Liver (tissue), 9 donors: ENCODE data around the gene CCDC187. TPM values are rescaled to one million over a fixed set of nuclear protein-coding genes. Genes with fewer than 3 reads are reported as not detected.

Source experiments
- DNase-seq: peaks from one replicate; pipeline ENCODE4 v3.0.0-alpha.2; 2017; ENCODE audit warnings: low spot score
- H3K27ac ChIP-seq, 2 donors: one replicate each; pipeline ENCODE4 v1.7.0; 2013; ENCODE audit warnings: inconsistent platforms in 2 of 2, low read length in 2 of 2, control low read depth in 1 of 2, low read depth in 1 of 2, mild to moderate bottlenecking in 1 of 2
- H3K27me3 ChIP-seq, 4 donors: one replicate each; pipeline versions ENCODE4 v1.6.1 to v1.7.0; 2013; ENCODE audit warnings: low read length in 3 of 4, inconsistent platforms in 1 of 4, mild to moderate bottlenecking in 1 of 4, moderate library complexity in 1 of 4; ENCODE audit not compliant: control insufficient read depth in 4 of 4, insufficient read depth in 4 of 4
- H3K36me3 ChIP-seq, 4 donors: one replicate each; pipeline versions ENCODE4 v1.6.1 to v1.7.0; 2013; ENCODE audit warnings: low read length in 3 of 4, mild to moderate bottlenecking in 3 of 4, low read depth in 1 of 4, moderate library complexity in 1 of 4; ENCODE audit not compliant: control insufficient read depth in 4 of 4, insufficient read depth in 3 of 4
- H3K4me1 ChIP-seq, 4 donors: one replicate each; pipeline versions ENCODE4 v1.6.1 to v1.7.0; 2013; ENCODE audit warnings: low read length in 3 of 4, mild to moderate bottlenecking in 3 of 4, moderate library complexity in 1 of 4; ENCODE audit not compliant: control insufficient read depth in 4 of 4, insufficient read depth in 4 of 4
- H3K4me3 ChIP-seq, 3 donors: one replicate each; pipeline versions ENCODE4 v1.6.1 to v1.7.0; 2013; ENCODE audit warnings: low read length in 3 of 3, control low read depth in 1 of 3, low read depth in 1 of 3, mild to moderate bottlenecking in 1 of 3
- H3K9ac ChIP-seq, 2 donors: one replicate each; pipeline ENCODE4 v1.7.0; 2013; ENCODE audit warnings: low read length in 2 of 2, mild to moderate bottlenecking in 2 of 2, moderate library complexity in 2 of 2, control low read depth in 1 of 2, low read depth in 1 of 2
- H3K9me3 ChIP-seq, 4 donors: one replicate each; pipeline versions ENCODE4 v1.6.1 to v1.7.0; 2013; ENCODE audit warnings: low read length in 3 of 4; ENCODE audit not compliant: control insufficient read depth in 4 of 4
- ATF3 ChIP-seq: IDR thresholded peaks from 2 replicates; pipeline ENCODE4 v1.6.1; 2016; ENCODE audit warnings: antibody characterized with exemption
- EGR1 ChIP-seq, 2 donors: IDR thresholded peaks; 2 replicates each; pipeline ENCODE4 v1.6.1; 2016 to 2018; ENCODE audit warnings: antibody characterized with exemption in 2 of 2, low read depth in 2 of 2
- FOXA1 ChIP-seq: IDR thresholded peaks from 2 replicates; pipeline ENCODE4 v1.6.1; 2016; ENCODE audit warnings: antibody characterized with exemption
- FOXA2 ChIP-seq: IDR thresholded peaks from 2 replicates; pipeline ENCODE4 v1.6.1; 2016; ENCODE audit warnings: antibody characterized with exemption
- GABPA ChIP-seq, 2 donors: IDR thresholded peaks in 1 of 2; conservative IDR thresholded peaks in 1 of 2; 2 replicates each; pipeline ENCODE4 v1.6.1; 2016; ENCODE audit warnings: antibody characterized with exemption in 2 of 2, mild to moderate bottlenecking in 1 of 2, moderate library complexity in 1 of 2
- HNF4A ChIP-seq, 2 donors: conservative IDR thresholded peaks; 2 replicates each; pipeline ENCODE4 v1.6.1; 2016; ENCODE audit warnings: antibody characterized with exemption in 2 of 2, mild to moderate bottlenecking in 2 of 2
- JUND ChIP-seq, 2 donors: IDR thresholded peaks; 2 replicates each; pipeline ENCODE4 v1.6.1; 2016; ENCODE audit warnings: antibody characterized with exemption in 2 of 2
- NR2F2 ChIP-seq: IDR thresholded peaks from 2 replicates; pipeline ENCODE4 v1.6.1; 2016; ENCODE audit warnings: antibody characterized with exemption
- RAD21 ChIP-seq, 2 donors: IDR thresholded peaks; 2 replicates each; pipeline ENCODE4 v1.6.1; 2016; ENCODE audit warnings: antibody characterized with exemption in 2 of 2, mild to moderate bottlenecking in 2 of 2
- REST ChIP-seq: IDR thresholded peaks from 2 replicates; pipeline ENCODE4 v1.6.1; 2016; ENCODE audit warnings: antibody characterized with exemption, mild to moderate bottlenecking
- RXRA ChIP-seq, 2 donors: IDR thresholded peaks; 2 replicates each; pipeline ENCODE4 v1.6.1; 2017 to 2018; ENCODE audit warnings: antibody characterized with exemption in 2 of 2, mild to moderate bottlenecking in 1 of 2
- SP1 ChIP-seq: IDR thresholded peaks from 2 replicates; pipeline ENCODE4 v1.6.1; 2018; ENCODE audit warnings: antibody characterized with exemption, mild to moderate bottlenecking
- TAF1 ChIP-seq: conservative IDR thresholded peaks from 2 replicates; pipeline ENCODE4 v1.6.1; 2016; ENCODE audit warnings: antibody characterized with exemption, mild to moderate bottlenecking
- YY1 ChIP-seq: IDR thresholded peaks from 2 replicates; pipeline ENCODE4 v1.6.1; 2016; ENCODE audit warnings: antibody characterized with exemption, mild to moderate bottlenecking
- ZBTB33 ChIP-seq: IDR thresholded peaks from 2 replicates; pipeline ENCODE4 v1.6.1; 2016; ENCODE audit warnings: antibody characterized with exemption
- WGBS: extraction: QIAGEN DNeasy Blood & Tissue Kit; methylation state at CpG from one replicate; pipeline ENCODE4 v1.1.7; 2013; 5-methylcytosine and 5-hydroxymethylcytosine counted together
- polyA plus RNA-seq, 2 donors: library from polyadenylated mRNA; stranded (reverse) in 1 of 2; unstranded in 1 of 2; fragments of 200-250 nt in 1 of 2; fragments of >200 nt in 1 of 2; fragmentation: Nextera tagmentation in 1 of 2; extraction: Ambion mirVana in 1 of 2; gene quantifications; one replicate each; pipeline versions ENCODE4 v1.2.1 to v1.2.3, GENCODE V29; 2013 to 2015
- total RNA-seq, 2 donors: library from RNA; depleted of rRNA; stranded (reverse); fragments of >200 nt; gene quantifications; one replicate each; pipeline ENCODE4 v1.2.3, GENCODE V29; 2014
- TF ChIP-seq, protein P1 (sequence below): fragments of 150-350 bp; IDR thresholded peaks from 2 replicates; pipeline ENCODE4 v1.5.1; 2017; ENCODE audit warnings: improper control_type of control experiment, low read depth, low read length; ENCODE audit not compliant: missing input control
- TF ChIP-seq, protein P2 (sequence below): IDR thresholded peaks from 2 replicates; pipeline ENCODE4 v1.6.1; 2016; ENCODE audit warnings: antibody characterized with exemption
- donor health status: healthy.
- donor health status: healthy.
- donor health status: healthy.
- donor health status: healthy.
- donor health status: healthy.

Gene CCDC187
- total and polyA plus RNA-seq, 4 donors: 0.05 TPM; not detected in 3

DNA sequence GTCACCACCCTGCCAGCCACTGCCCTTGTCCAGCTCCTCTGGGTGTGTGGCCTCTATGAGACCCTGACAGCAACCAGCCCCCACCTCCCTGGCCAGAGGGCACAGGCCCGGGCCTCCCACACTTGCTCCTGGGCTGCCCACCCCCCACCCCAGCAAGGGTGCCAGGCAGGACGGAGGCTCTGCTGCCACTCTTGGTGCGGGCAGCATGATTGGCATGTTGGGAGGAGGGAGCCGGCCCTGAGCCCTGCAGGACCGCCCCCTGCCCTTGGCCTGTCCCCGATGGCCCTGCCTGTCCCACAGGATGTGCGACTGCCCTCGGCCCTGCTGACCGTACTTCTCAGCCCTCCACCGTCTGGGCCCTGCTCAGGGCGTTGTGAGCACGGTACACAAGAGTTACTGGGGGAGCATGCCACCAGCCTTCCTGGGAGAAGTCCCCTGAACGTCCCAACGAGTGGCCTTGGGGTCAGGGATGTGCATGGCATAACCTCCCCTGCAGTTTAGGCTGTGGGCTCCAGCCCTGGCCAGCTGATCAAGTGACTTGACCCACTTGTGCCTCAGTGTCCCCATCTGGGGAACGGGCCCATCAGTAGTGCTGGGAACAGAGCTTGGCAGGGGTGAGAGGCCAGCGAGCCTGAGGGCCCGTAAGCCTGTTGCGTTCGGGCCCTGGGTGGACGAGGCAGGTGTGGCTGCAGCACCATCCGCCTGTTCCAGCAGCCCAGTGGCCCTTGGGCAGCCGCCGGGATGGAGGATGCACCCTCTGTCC, 39.4 kb upstream of the CCDC187 start:
- no peak overlapping the region for H3K27ac ChIP-seq
- WGBS: 73% methylated on average over 23 of the region's 23 CpGs
- DNase-seq: no peak
- H3K27me3 ChIP-seq: no peaks in the 10 kb centered on the region
- H3K4me3 ChIP-seq: no peak overlapping the region
- TF ChIP-seq FOXA1 (no peak), EGR1 (IDR thresholded peaks at IDR 0.05; ENCODE audit: low read depth in 2 of 2) (no peak), GABPA (IDR thresholded peaks at IDR 0.05 in 1 of 2, conservative IDR thresholded peaks at IDR 0.05 in 1 of 2) (no peak), NR2F2 (no peak), RAD21 (IDR thresholded peaks at IDR 0.05) (no peak), JUND (IDR thresholded peaks at IDR 0.05) (no peak), ZBTB33 (no peak), REST (no peak), YY1 (no peak)
- TF ChIP-seq, protein P1, sequence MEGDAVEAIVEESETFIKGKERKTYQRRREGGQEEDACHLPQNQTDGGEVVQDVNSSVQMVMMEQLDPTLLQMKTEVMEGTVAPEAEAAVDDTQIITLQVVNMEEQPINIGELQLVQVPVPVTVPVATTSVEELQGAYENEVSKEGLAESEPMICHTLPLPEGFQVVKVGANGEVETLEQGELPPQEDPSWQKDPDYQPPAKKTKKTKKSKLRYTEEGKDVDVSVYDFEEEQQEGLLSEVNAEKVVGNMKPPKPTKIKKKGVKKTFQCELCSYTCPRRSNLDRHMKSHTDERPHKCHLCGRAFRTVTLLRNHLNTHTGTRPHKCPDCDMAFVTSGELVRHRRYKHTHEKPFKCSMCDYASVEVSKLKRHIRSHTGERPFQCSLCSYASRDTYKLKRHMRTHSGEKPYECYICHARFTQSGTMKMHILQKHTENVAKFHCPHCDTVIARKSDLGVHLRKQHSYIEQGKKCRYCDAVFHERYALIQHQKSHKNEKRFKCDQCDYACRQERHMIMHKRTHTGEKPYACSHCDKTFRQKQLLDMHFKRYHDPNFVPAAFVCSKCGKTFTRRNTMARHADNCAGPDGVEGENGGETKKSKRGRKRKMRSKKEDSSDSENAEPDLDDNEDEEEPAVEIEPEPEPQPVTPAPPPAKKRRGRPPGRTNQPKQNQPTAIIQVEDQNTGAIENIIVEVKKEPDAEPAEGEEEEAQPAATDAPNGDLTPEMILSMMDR: no peak
- H3K9me3 ChIP-seq: no peaks in the 10 kb centered on the region
- H3K4me1 ChIP-seq: peaks cover 0 to 11% (median 6%) of the 10 kb centered on the region in 4 donors
- H3K9ac ChIP-seq: no peak overlapping the region
- no peaks in the 10 kb centered on the region for H3K36me3 ChIP-seq

GRCh38 chr9:136342181-136343120, 38.6 kb upstream of the CCDC187 start:
- peak overlapping the region in 1 of 3 donors; percentile 18 for H3K4me3 ChIP-seq
- H3K36me3 ChIP-seq: no peaks in the 10 kb centered on the region
- H3K27me3 ChIP-seq: no peaks in the 10 kb centered on the region
- no peaks in the 10 kb centered on the region for H3K9me3 ChIP-seq
- DNase-seq: peak; percentile 89
- peaks cover 0 to 11% (median 6%) of the 10 kb centered on the region in 4 donors for H3K4me1 ChIP-seq
- no peak overlapping the region for H3K27ac ChIP-seq
- 24% methylated on average over 60 of the region's 60 CpGs for WGBS
- no peak overlapping the region for H3K9ac ChIP-seq
- TF ChIP-seq FOXA1: no peak
- no peak for TF ChIP-seq ATF3
- TF ChIP-seq HNF4A (conservative IDR thresholded peaks at IDR 0.05): no peak
- no peak for TF ChIP-seq ZBTB33
- no peak for TF ChIP-seq NR2F2
- TF ChIP-seq, protein P2, sequence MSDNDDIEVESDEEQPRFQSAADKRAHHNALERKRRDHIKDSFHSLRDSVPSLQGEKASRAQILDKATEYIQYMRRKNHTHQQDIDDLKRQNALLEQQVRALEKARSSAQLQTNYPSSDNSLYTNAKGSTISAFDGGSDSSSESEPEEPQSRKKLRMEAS: no peak
- no peak for TF ChIP-seq RAD21 (IDR thresholded peaks at IDR 0.05)
- no peak for TF ChIP-seq RXRA (IDR thresholded peaks at IDR 0.05)
- no peak for TF ChIP-seq FOXA2
- no peak for TF ChIP-seq JUND (IDR thresholded peaks at IDR 0.05)
- no peak for TF ChIP-seq TAF1
- no peak for TF ChIP-seq YY1
- no peak for TF ChIP-seq SP1
